HG03439 (cell line): ENCODE results near the gene CD28.
"Not testable (repeated sequence)": the region's sequence is repeated elsewhere in the genome, so short reads cannot be mapped to it uniquely, and the experiment has no call there.

ENCODE experiments used
- ATAC-seq: cut with Tn5 transposase; IDR thresholded peaks from one replicate; pipeline ENCODE4 v1.9.1; 2021; ENCODE audit warnings: mild to moderate bottlenecking, moderate library complexity; ENCODE audit not compliant: unreplicated experiment

The CD28 gene

GRCh38 chr2:203781151-203781550 is 74.7 kb downstream of the CD28 start:
- no peak for ATAC-seq

- peak; percentile 69 for ATAC-seq
These were observed 76.0 kb downstream of the CD28 start for GRCh38 chr2:203782262-203782976.

GRCh38 chr2:203783496-203784203 is 77.2 kb downstream of the CD28 start:
- no peak for ATAC-seq

GRCh38 chr2:203784710-203785270 is 78.4 kb downstream of the CD28 start:
- not testable (repeated sequence) for ATAC-seq

GRCh38 chr2:203785391-203786110 is 79.1 kb downstream of the CD28 start:
- not testable (repeated sequence) for ATAC-seq

- no peak for ATAC-seq
These were observed 80.3 kb downstream of the CD28 start for GRCh38 chr2:203786549-203787351.

GRCh38 chr2:203787979-203788378 is 81.5 kb downstream of the CD28 start:
- ATAC-seq: no peak
